ENCODE measurements around the gene ZKSCAN4. TPM values are rescaled to one million over a fixed set of nuclear protein-coding genes. Genes with fewer than 3 reads are reported as not detected.

ZKSCAN4 gene
- total RNA-seq: 6.1 and 8.1 TPM in 2 replicates

- DNase-seq (ENCODE audit: low read depth): peak; percentile 85
Measured at GRCh38 chr6:28252009-28252975, at the start of gene ZKSCAN4. Gene ZKSCAN4, minus strand, starts transcription at chr6:28252269. Its CDS starts 289 bp downstream, at chr6:28251980.

DNA sequence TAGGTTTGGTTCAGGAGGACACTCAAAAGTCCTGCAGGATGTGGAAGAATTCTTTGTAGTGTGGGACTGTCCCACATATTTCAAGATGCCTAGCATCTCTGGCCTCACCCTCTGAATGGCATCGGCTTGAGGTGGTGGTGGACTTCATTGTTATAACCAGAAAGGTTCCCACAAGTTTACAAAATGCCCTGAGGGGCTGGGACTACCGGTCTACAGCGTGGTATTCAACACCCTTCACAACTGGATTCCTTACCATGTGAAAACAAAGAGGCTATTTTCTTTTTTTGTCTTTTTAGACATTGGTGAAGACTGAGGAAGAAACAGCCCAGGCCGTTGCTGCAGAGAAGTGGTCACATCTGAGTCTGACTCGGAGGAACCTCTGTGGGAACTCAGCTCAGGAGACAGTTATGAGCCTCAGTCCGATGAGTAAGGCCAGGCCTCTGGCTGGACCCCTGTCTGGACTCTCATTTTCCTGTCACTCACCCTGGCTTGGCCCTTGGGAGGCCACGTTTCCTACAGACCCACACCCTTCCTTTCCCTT, 44.5 kb upstream of the ZKSCAN4 start:
- DNase-seq (ENCODE audit: low read depth): no peak

DNA sequence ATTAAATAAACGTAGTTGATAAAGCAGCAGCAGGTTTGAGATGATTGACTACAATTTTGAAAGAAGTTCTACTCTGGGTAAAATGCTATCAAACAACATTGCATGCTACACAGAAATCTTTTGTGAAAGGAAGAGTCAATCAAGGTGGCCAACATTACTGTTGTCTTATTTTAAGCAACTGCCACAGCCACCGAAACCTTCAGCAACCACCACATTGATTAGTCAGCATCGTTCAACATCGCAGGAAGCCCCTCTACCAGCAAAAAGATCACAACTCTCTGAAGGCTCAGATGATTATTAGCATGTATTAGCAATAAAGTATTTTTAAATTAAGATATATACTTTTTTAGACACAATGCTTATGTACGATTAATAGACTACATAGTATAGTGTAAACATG, 43.3 kb upstream of the ZKSCAN4 start:
- DNase-seq (ENCODE audit: low read depth): no peak

GRCh38 chr6:28291573-28291972, 39.5 kb upstream of the ZKSCAN4 start:
- DNase-seq (ENCODE audit: low read depth): no peak

GRCh38 chr6:28282926-28283325, 30.9 kb upstream of the ZKSCAN4 start:
- DNase-seq (ENCODE audit: low read depth): no peak

DNA sequence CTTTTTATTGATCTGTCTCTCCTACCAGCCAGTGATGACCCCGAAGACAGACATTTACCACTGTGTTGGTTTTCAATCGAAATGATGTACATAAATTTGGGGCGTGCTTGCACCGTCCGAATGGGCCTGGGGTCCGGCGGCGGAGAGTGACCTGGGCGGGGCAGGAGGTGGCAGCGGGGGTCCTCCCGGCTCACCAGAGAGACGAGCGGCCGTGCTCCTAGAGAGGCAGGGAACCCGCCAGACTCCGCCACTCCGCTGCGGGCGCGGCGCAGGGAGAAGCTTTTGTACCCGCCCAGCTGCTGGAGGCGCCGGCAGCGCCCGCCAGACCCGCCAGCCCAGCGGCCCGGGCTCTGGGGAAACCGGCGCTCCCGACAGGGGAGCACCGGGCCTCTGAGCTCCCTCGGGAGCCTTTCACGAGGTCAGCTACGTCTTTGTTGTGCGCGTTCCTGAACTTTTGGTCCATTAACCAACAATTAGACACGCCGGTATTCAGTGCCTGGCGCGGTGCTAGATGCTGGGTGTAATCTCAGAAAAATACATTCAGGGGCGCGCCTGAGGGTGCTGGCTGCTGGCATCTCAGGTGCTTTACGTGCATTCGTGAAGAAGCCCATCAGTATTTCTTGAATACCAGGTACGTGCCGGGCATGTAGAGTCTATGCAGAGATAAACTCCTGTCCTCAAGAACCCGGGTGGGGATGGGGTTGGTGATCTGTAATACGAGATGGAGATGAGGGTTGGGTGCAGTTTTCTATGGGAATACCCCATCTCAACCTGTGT, 29.4 kb upstream of the ZKSCAN4 start, which contains the start of gene PGBD1:
PGBD1 (plus strand) TSS at position 285 of the 777 bp plus-strand sequence. CDS start 2,242 bp downstream, outside the sequence.
- peak; percentile 27 for DNase-seq (ENCODE audit: low read depth)

DNA sequence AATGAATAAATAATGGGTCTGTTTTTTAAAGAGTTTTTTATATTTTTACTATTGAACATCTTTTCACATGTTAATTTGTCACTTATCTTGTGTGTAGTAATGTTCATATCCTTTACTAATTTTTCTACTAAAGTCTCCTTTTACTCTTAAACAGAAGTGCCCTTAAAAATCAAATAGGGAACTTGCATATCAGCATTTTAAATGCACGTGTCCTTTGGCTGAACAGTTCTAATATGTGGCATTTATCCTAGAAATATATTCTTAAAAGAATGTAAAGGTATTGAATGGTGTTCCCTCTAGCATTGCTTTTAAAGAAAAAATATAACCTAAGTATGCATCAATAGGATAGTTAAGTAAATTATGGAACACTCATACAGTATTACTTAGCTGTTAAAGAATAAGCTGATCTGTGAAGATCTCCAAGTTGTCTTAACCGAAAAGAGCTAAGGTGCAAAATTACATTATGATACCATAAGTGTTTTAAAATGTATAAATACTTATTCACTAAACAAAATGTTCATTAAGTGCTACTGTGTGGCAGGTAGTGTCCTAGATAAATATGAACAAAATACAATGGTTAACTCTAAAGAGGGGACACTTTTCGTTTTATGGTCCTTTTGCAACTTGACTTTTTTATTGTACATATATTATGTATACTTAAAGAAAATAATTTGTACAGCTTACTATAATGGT, 28.7 kb upstream of the ZKSCAN4 start:
- DNase-seq (ENCODE audit: low read depth): no peak

DNA sequence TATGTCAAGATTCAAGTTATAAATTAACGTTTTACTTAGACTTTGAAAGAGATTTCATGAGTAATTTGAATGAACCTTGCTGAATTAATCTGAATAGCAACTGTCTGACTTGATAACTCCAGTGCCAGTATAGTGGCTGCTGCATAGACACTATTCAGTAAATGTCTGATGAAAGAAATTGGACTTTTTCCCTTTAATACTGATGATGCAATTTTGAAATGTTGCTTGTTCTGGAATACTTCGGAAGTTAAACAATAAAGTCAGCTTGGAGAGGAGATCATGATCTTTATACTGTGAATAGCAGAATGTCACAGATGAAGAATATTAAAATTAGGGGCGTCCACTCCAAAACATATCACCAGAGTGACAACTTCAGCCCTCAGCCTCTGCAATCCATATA, 25.7 kb upstream of the ZKSCAN4 start:
- no peak for DNase-seq (ENCODE audit: low read depth)

GRCh38 chr6:28274888-28275287, 22.8 kb upstream of the ZKSCAN4 start:
- no peak for DNase-seq (ENCODE audit: low read depth)

DNA sequence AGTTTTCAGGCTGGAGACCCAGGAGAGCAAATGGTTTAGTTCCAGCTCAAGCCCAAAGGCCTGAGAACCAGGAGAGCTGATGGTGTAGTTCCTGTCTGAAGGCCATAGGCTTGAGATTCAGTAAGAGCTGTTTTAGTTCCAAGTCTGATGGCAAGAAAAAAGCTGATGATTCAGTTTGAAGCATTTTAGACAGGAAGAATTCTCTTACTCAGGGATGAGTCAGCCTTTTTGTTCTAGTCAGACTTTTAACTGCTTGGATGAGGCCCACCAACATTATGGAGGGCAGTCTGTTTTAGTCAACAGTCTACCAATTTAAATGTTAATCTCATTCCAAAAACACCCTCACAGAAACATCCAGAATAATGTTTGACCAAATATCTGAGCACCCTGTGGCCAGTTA, 17.4 kb upstream of the ZKSCAN4 start:
- DNase-seq (ENCODE audit: low read depth): peak; percentile 92

DNA sequence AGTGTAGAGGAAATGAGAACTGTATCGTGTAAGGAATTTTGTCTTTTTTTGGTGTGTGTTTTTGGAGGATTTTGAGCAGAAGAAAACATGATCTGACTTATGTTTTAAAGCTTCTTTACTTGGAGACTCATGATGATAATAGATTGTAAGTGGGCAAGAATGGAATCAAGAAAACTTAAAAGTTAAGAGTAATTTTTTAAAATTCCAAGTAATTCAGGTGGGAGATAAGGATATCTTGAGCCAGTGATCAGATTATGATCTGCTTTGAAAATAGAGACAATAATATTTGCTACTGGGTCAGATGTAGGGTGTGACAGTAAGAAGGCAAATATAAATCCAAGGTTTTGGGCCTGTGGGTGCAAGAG, 15.6 kb upstream of the ZKSCAN4 start:
- DNase-seq (ENCODE audit: low read depth): no peak

DNA sequence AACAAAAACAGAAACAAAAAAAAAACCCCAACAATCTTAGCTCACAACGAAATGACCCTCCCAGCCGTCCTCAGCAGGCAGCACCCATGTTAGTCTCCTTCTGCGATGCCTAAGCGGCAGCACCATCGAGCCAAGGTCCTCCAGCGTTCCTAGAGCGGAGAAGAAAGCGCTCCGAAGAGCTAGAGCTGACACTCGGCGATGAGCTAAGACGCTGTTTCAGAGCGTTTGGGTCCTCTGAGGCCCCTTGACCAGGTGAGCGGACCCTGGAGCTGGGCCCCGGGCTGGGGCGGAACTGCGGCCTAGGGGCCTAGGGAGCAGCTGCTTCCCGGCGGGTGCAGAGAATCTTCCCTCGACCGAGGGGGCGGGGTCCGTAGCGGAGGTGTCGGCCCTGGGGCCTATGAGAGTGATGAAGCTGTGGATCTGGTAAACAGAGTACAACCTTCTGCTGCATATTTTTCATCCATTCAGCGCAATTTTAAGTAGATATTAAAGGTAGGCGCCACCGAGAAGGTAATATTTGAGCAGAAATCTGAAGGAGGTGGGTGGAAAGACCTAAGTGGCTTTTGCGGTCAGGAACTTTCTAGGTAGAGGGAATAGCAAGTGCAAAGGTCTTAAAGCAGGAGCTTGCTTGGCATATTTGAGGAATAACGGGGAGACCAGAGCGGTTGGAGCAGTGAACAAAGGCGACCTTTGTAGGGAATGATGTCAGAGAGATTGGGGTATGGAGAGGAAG, 15.1 kb upstream of the ZKSCAN4 start, which contains the start of gene ZSCAN26:
ZSCAN26 (plus strand) TSS at position 182 of the 733 bp plus-strand sequence. CDS start 4,777 bp downstream, outside the sequence.
- peak; percentile 86 for DNase-seq (ENCODE audit: low read depth)

GRCh38 chr6:28266563-28266961, 14.5 kb upstream of the ZKSCAN4 start:
- DNase-seq (ENCODE audit: low read depth): no peak

GRCh38 chr6:28264834-28265401, 12.8 kb upstream of the ZKSCAN4 start:
- no peak for DNase-seq (ENCODE audit: low read depth)

- no peak for DNase-seq (ENCODE audit: low read depth)
Measured at GRCh38 chr6:28263922-28264321, 11.9 kb upstream of the ZKSCAN4 start.

DNA sequence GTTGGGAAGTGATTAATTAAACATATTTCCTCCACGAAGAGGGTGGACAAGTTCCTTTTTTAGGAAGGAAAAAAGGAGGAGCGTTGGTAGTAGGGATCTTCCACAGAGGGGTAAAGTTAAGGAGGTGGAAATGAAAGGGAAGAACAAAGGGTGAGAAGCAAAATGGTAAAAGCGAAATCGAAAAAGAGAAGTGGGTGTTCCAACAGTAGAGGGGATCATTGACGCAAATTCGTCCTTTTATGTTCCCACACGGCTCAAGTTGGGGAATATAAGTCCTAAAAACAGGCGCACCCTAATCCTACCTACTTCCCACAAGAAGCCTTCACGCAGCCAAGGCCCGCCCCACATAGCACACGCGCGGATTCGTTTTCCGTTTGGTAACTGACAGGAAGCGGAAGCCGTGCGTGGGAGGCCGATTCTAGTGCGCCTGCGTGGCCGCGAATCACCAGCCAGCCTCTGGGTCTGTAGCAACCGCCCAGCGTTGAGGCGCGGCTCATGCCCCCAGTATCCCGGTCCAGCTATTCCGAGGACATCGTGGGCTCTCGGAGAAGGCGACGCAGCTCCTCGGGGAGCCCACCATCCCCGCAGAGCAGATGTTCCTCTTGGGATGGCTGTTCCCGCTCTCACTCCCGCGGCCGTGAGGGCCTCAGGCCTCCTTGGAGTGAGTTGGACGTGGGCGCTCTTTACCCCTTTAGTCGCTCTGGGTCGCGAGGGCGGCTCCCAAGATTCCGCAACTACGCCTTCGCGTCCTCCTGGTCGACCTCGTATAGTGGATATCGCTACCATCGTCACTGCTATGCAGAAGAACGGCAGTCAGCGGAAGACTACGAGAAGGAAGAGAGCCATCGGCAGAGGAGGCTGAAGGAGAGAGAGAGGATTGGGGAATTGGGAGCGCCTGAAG, 7.1 kb upstream of the ZKSCAN4 start, which contains the start of gene NKAPL:
NKAPL (plus strand) TSS at position 421 of the 901 bp plus-strand sequence; CDS start at position 496, 75 bp downstream.
- peak; percentile 40 for DNase-seq (ENCODE audit: low read depth)

DNA sequence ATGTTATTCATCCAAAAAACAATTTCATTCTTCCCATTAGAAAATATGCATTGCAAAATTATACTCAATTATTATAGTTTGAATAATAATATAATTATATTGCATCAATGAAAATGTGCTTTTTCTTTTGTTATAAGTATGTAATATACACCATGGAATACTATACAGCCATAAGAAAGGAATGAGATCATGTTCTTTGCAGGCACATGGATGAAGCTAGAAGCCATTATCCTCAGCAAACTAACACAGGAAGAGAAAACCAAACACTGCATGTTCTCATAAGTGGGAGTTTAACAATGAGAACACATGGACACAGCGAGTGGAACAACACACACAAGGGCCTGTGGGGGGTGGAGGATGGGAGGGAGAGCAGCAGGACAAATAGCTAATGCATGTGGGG, 5.0 kb upstream of the ZKSCAN4 start:
- no peak for DNase-seq (ENCODE audit: low read depth)

DNA sequence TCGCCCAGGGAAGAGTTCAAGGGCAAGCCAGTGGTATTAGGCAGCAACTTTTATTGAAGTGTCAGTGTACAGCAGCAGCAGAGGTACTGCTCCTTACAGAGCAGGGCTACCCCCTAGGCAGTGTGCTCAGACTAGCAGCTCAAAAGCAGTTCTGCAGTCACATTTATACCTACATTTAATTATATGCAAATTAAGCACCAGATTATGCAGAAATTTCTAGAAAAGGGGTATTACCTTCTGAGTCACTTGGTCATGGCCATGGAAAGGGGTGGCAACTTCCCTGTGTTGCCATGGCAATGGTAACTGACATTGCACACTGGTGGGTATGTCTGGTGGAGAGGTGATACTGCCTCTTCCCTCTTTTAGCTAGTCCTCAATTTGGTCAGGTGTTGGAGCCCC, 2.1 kb upstream of the ZKSCAN4 start:
- no peak for DNase-seq (ENCODE audit: low read depth)

DNA sequence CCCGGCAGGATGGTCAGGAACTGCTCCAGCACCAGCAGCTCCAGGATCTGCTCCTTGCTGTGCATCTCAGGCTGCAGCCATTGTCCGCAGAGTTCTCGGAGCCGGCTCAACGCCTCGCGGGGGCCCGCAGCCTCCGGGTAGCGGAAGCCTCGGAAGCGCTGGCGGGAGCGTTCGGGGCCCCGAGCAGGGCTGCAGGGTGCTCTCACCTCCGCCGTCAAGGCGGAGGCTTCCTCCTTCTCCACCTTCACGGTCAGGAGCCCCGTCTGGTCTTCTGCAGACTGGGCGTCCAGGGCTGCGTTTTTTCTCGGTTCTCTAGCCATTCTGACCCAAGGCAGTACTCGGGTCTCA, 434 bp downstream of the ZKSCAN4 start:
- DNase-seq (ENCODE audit: low read depth): peak; percentile 3

Measured in renal cortical epithelial cell (primary cell).